Neural cell (in vitro differentiated cells): ENCODE measurements around the gene TSPAN33. TPM values are rescaled to one million over a fixed set of nuclear protein-coding genes. Genes with fewer than 3 reads are reported as not detected.

Source experiments
- H2AFZ ChIP-seq: fragments of 200-600, 300-800 bp; sonication (generic), shearing (Covaris generic); 2 replicates; pipeline ENCODE4 v1.6.0; 2014; ENCODE audit warnings: low read depth, mild to moderate bottlenecking, antibody characterized with exemption, low read length, moderate library complexity
- H3F3A ChIP-seq: fragments of 200-600 bp; shearing (Covaris generic); 2 replicates; pipeline ENCODE4 v1.6.1; 2016; ENCODE audit warnings: mild to moderate bottlenecking, moderate library complexity, mixed read lengths, antibody characterized with exemption, low read length; ENCODE audit not compliant: insufficient read depth, poor library complexity, severe bottlenecking
- H3K27ac ChIP-seq: fragments of 200-600, 300-800 bp; sonication (generic), shearing (Covaris generic); 2 replicates; pipeline ENCODE4 v1.5.1; 2014; ENCODE audit warnings: mild to moderate bottlenecking, low read length, moderate library complexity
- H3K27me3 ChIP-seq: fragments of 300-800, 200-600 bp; sonication (generic), shearing (Covaris generic); 2 replicates; pipeline ENCODE4 v1.6.0; 2014; ENCODE audit warnings: mild to moderate bottlenecking, low read depth, low read length, moderate library complexity; ENCODE audit not compliant: insufficient read depth
- H3K36me3 ChIP-seq: fragments of 300-800, 200-600 bp; sonication (generic), shearing (Covaris generic); 2 replicates; pipeline ENCODE4 v1.5.1; 2014; ENCODE audit warnings: mild to moderate bottlenecking, antibody characterized with exemption, low read length, moderate library complexity; ENCODE audit not compliant: insufficient read depth
- H3K4me2 ChIP-seq: fragments of 300-800, 200-600 bp; sonication (generic), shearing (Covaris generic); 2 replicates; pipeline ENCODE4 v1.6.0; 2014; ENCODE audit warnings: mild to moderate bottlenecking, low read length
- H3K4me3 ChIP-seq: fragments of 300-800, 200-600 bp; sonication (generic), shearing (Covaris generic); 2 replicates; pipeline ENCODE4 v1.5.1; 2014; ENCODE audit warnings: mild to moderate bottlenecking, low read length, moderate library complexity
- H3K79me2 ChIP-seq: fragments of 200-600 bp; shearing (Covaris generic); replicated peaks from 2 replicates; pipeline ENCODE4 v1.6.0; 2014; ENCODE audit warnings: mild to moderate bottlenecking, low read length, moderate library complexity; ENCODE audit not compliant: insufficient read depth
- H3K9ac ChIP-seq: fragments of 300-800, 200-600 bp; sonication (generic), shearing (Covaris generic); 2 replicates; pipeline ENCODE4 v1.6.1; 2016; ENCODE audit warnings: mild to moderate bottlenecking, low read length, mixed read lengths
- H3K9me2 ChIP-seq: fragments of 200-600 bp; shearing (Covaris generic); 2 replicates; pipeline ENCODE4 v1.6.1; 2016; ENCODE audit warnings: mild to moderate bottlenecking, low read length, mixed read lengths; ENCODE audit not compliant: insufficient read depth
- H3K9me3 ChIP-seq: fragments of 200-600, 300-800 bp; sonication (generic), shearing (Covaris generic); 2 replicates; pipeline ENCODE4 v1.6.1; 2016; ENCODE audit warnings: mild to moderate bottlenecking, mixed run types, low read length, moderate library complexity, mixed read lengths
- H4K20me1 ChIP-seq: fragments of 200-600 bp; shearing (Covaris generic); 2 replicates; pipeline ENCODE4 v1.6.1; 2016; ENCODE audit warnings: mild to moderate bottlenecking, mixed run types; ENCODE audit not compliant: insufficient read depth
- CTCF ChIP-seq: fragments of 450-650 bp; IDR thresholded peaks from 2 replicates; pipeline ENCODE4 v1.5.1; 2014; ENCODE audit warnings: antibody characterized with exemption, mild to moderate bottlenecking, moderate library complexity; ENCODE audit not compliant: poor library complexity, severe bottlenecking
- EP300 ChIP-seq: fragments of 450-650 bp; conservative IDR thresholded peaks from 2 replicates; pipeline ENCODE4 v1.6.1; 2014; ENCODE audit warnings: antibody characterized with exemption, mild to moderate bottlenecking, moderate library complexity; ENCODE audit not compliant: poor library complexity, severe bottlenecking
- EZH2 ChIP-seq: fragments of 200-600, 300-800 bp; shearing (Covaris generic), sonication (generic); IDR thresholded peaks from 2 replicates; pipeline ENCODE4 v1.6.1; 2014; ENCODE audit warnings: antibody characterized with exemption, low read length, borderline replicate concordance, mild to moderate bottlenecking; ENCODE audit not compliant: insufficient read depth, poor library complexity, severe bottlenecking
- MXI1 ChIP-seq: fragments of 450-650 bp; conservative IDR thresholded peaks from 2 replicates; pipeline ENCODE4 v1.6.1; 2014; ENCODE audit warnings: antibody characterized with exemption, mild to moderate bottlenecking; ENCODE audit not compliant: poor library complexity, severe bottlenecking
- POLR2AphosphoS5 ChIP-seq: IDR thresholded peaks from 2 replicates; pipeline ENCODE4 v1.6.1; 2012
- RAD21 ChIP-seq: fragments of 450-650 bp; conservative IDR thresholded peaks from 2 replicates; pipeline ENCODE4 v1.6.1; 2014; ENCODE audit warnings: antibody characterized with exemption, mild to moderate bottlenecking, moderate library complexity
- REST ChIP-seq: IDR thresholded peaks from 2 replicates; pipeline ENCODE4 v1.6.1; 2012; ENCODE audit warnings: borderline replicate concordance
- SMC3 ChIP-seq: fragments of 450-650 bp; conservative IDR thresholded peaks from 2 replicates; pipeline ENCODE4 v1.6.1; 2014; ENCODE audit warnings: antibody characterized with exemption, mild to moderate bottlenecking, moderate library complexity; ENCODE audit not compliant: poor library complexity
- TAF1 ChIP-seq: IDR thresholded peaks from 2 replicates; pipeline ENCODE4 v1.6.1; 2012; ENCODE audit warnings: low read depth
- polyA plus RNA-seq: library from polyadenylated mRNA; depleted of rRNA; stranded (reverse); fragments of >200 nt; gene quantifications from 2 replicates; pipeline ENCODE4 v1.2.3, GENCODE V29; 2014

Gene TSPAN33
- polyA plus RNA-seq, 1 donor from 2014 or later = 2.5 TPM

GRCh38 chr7:129210256-129210988 lies 65.9 kb downstream of the TSPAN33 start:
- no peak overlapping the region for H3K9ac ChIP-seq
- no peak overlapping the region for H3K4me2 ChIP-seq
- H3K36me3 ChIP-seq = no peaks in the 10 kb centered on the region
- no peaks in the 10 kb centered on the region for H3K9me3 ChIP-seq
- H4K20me1 ChIP-seq = no peaks in the 10 kb centered on the region
- H3K9me2 ChIP-seq = no peaks in the 10 kb centered on the region
- no peaks in the 10 kb centered on the region for H3K79me2 ChIP-seq
- no peak overlapping the region for H2AFZ ChIP-seq
- H3K27me3 ChIP-seq = no peaks in the 10 kb centered on the region
- H3F3A ChIP-seq = no peaks in the 10 kb centered on the region
- no peak overlapping the region for H3K4me3 ChIP-seq
- H3K27ac ChIP-seq = no peak overlapping the region
- no peak for TF ChIP-seq EZH2
- no peak for TF ChIP-seq EP300
- TF ChIP-seq SMC3 = peak; percentile 68
- no peak for TF ChIP-seq TAF1
- TF ChIP-seq CTCF = peak; percentile 66
- no peak for TF ChIP-seq REST
- TF ChIP-seq POLR2AphosphoS5 = no peak
- TF ChIP-seq MXI1 = no peak
- peak; percentile 61 for TF ChIP-seq RAD21

GRCh38 chr7:129210989-129211312 lies 66.4 kb downstream of the TSPAN33 start:
- Histone ChIP-seq H3K27ac (no peak overlapping the region), H3K9me2 (no peaks in the 10 kb centered on the region), H3K79me2 (no peaks in the 10 kb centered on the region), H2AFZ (no peak overlapping the region), H3F3A (no peaks in the 10 kb centered on the region), H4K20me1 (no peaks in the 10 kb centered on the region), H3K9me3 (no peaks in the 10 kb centered on the region), H3K4me2 (no peak overlapping the region), H3K27me3 (no peaks in the 10 kb centered on the region), H3K36me3 (no peaks in the 10 kb centered on the region), H3K9ac (no peak overlapping the region), H3K4me3 (no peak overlapping the region)
- TF ChIP-seq CTCF (no peak), POLR2AphosphoS5 (no peak), MXI1 (no peak), TAF1 (no peak), RAD21 (no peak), REST (no peak), SMC3 (no peak), EP300 (no peak), EZH2 (no peak)
